ENCODE results near the gene GLT1D1.

Gene GLT1D1

GRCh38 chr12:128856035-128856790, 2.9 kb downstream of the GLT1D1 start:
- Histone ChIP-seq H3F3A (ENCODE audit: insufficient read depth) (no peaks in the 10 kb centered on the region), H3K9me3 (ENCODE audit: insufficient read depth, low read length) (no peaks in the 10 kb centered on the region), H3K4me2 (ENCODE audit: low read depth, low read length, poor library complexity, severe bottlenecking) (no peak overlapping the region), H3K79me2 (ENCODE audit: insufficient read depth, low read length) (no peaks in the 10 kb centered on the region), H4K20me1 (ENCODE audit: low read depth, low read length) (no peaks in the 10 kb centered on the region), H3K4me3 (ENCODE audit: insufficient read depth, low read length, poor library complexity, severe bottlenecking) (no peak overlapping the region), H3K9ac (ENCODE audit: low read length) (no peak overlapping the region), H3K9me2 (replicated peaks; ENCODE audit: insufficient read depth, low read length) (no peaks in the 10 kb centered on the region), H2AFZ (ENCODE audit: low read depth, low read length, severe bottlenecking) (no peak overlapping the region), H3K27ac (ENCODE audit: low read depth, low read length) (no peak overlapping the region), H3K36me3 (ENCODE audit: low read length) (no peaks in the 10 kb centered on the region), H3K27me3 (ENCODE audit: low read length) (no peaks in the 10 kb centered on the region)
- TF ChIP-seq EZH2phosphoT487 (conservative IDR thresholded peaks at IDR 0.05; ENCODE audit: low read length) (no peak), CTCF (IDR thresholded peaks at IDR 0.05; ENCODE audit: insufficient read depth, low read length, poor library complexity, severe bottlenecking) (no peak)

- Histone ChIP-seq H3F3A (ENCODE audit: insufficient read depth) (no peaks in the 10 kb centered on the region), H3K9ac (ENCODE audit: low read length) (no peak overlapping the region), H3K4me2 (ENCODE audit: low read depth, low read length, poor library complexity, severe bottlenecking) (no peak overlapping the region), H3K27me3 (ENCODE audit: low read length) (no peaks in the 10 kb centered on the region), H3K27ac (ENCODE audit: low read depth, low read length) (no peak overlapping the region), H4K20me1 (ENCODE audit: low read depth, low read length) (no peaks in the 10 kb centered on the region), H3K36me3 (ENCODE audit: low read length) (no peaks in the 10 kb centered on the region), H3K9me3 (ENCODE audit: insufficient read depth, low read length) (no peaks in the 10 kb centered on the region), H2AFZ (ENCODE audit: low read depth, low read length, severe bottlenecking) (no peak overlapping the region), H3K4me3 (ENCODE audit: insufficient read depth, low read length, poor library complexity, severe bottlenecking) (no peak overlapping the region), H3K9me2 (replicated peaks; ENCODE audit: insufficient read depth, low read length) (no peaks in the 10 kb centered on the region), H3K79me2 (ENCODE audit: insufficient read depth, low read length) (no peaks in the 10 kb centered on the region)
- no peak for TF ChIP-seq CTCF (IDR thresholded peaks at IDR 0.05; ENCODE audit: insufficient read depth, low read length, poor library complexity, severe bottlenecking)
- TF ChIP-seq EZH2phosphoT487 (conservative IDR thresholded peaks at IDR 0.05; ENCODE audit: low read length), result no peak
Measured at GRCh38 chr12:128856791-128857078, 3.5 kb downstream of the GLT1D1 start.

- no peaks in the 10 kb centered on the region for H3K36me3 ChIP-seq (ENCODE audit: low read length)
- H4K20me1 ChIP-seq (ENCODE audit: low read depth, low read length), result no peaks in the 10 kb centered on the region
- H3K4me3 ChIP-seq (ENCODE audit: insufficient read depth, low read length, poor library complexity, severe bottlenecking), result no peak overlapping the region
- H3K27ac ChIP-seq (ENCODE audit: low read depth, low read length), result no peak overlapping the region
- no peak overlapping the region for H3K4me2 ChIP-seq (ENCODE audit: low read depth, low read length, poor library complexity, severe bottlenecking)
- H3K27me3 ChIP-seq (ENCODE audit: low read length), result no peaks in the 10 kb centered on the region
- H3K9ac ChIP-seq (ENCODE audit: low read length), result no peak overlapping the region
- H3F3A ChIP-seq (ENCODE audit: insufficient read depth), result no peaks in the 10 kb centered on the region
- H3K9me3 ChIP-seq (ENCODE audit: insufficient read depth, low read length), result no peaks in the 10 kb centered on the region
- TF ChIP-seq EZH2phosphoT487 (conservative IDR thresholded peaks at IDR 0.05; ENCODE audit: low read length) (no peak), CTCF (IDR thresholded peaks at IDR 0.05; ENCODE audit: insufficient read depth, low read length, poor library complexity, severe bottlenecking) (no peak)
- no peak overlapping the region for H2AFZ ChIP-seq (ENCODE audit: low read depth, low read length, severe bottlenecking)
- no peaks in the 10 kb centered on the region for H3K9me2 ChIP-seq (replicated peaks; ENCODE audit: insufficient read depth, low read length)
- no peaks in the 10 kb centered on the region for H3K79me2 ChIP-seq (ENCODE audit: insufficient read depth, low read length)
Measured at GRCh38 chr12:128857133-128857763, 4.0 kb downstream of the GLT1D1 start.
